GM12878 (cell line): Measurements from ENCODE around the gene TM4SF18. TPM values are rescaled to one million over a fixed set of nuclear protein-coding genes. Genes with fewer than 3 reads are reported as not detected.

Source experiments
- ATAC-seq: fragments of 200-7000 bp; cut with Tn5 transposase; 3 replicates; pipeline ENCODE4 v1.9.1; 2020; ENCODE audit warnings: mild to moderate bottlenecking, moderate library complexity
- BruUV-seq: library from RNA; stranded (reverse); fragments of 400-500 nt; replicated peaks from 2 replicates; lab custom pipeline; 2021; lab: Mats Ljungman, UMichigan
- CTCF ChIA-PET: fragments of 300-600 bp; sonication (Branson Sonifier 250); formaldehyde crosslinking; extraction: SDS; loops from one replicate; lab custom pipeline; 2021; ENCODE audit warnings: inconsistent platforms; lab: Yijun Ruan, JAX
- POLR2A ChIA-PET: fragments of 350-600 bp; formaldehyde crosslinking; extraction: SDS; loops from one replicate; lab custom pipeline; 2021; ENCODE audit warnings: inconsistent platforms; lab: Charles Lee
- RAD21 ChIA-PET: fragments of 300-600 bp; sonication (Branson Sonifier 250); formaldehyde crosslinking; loops from one replicate; lab custom pipeline; 2023; ENCODE audit warnings: antibody characterized with exemption; ENCODE audit not compliant: unreplicated experiment; lab: Charles Lee
- SMC1A ChIA-PET: fragments of 300-600 bp; sonication (Branson Sonifier 250); formaldehyde crosslinking; loops from one replicate; lab custom pipeline; 2023; ENCODE audit not compliant: unreplicated experiment, uncharacterized antibody; lab: Charles Lee
- DNase-seq: peaks from one replicate; pipeline ENCODE4 v3.0.0-alpha.2; 2011; ENCODE audit warnings: low read depth, low spot score
- FAIRE-seq: peaks from 3 replicates; lab custom pipeline; 2011; peaks lifted over from hg19 to GRCh38; lab: Jason Lieb, UNC
- H2AFZ ChIP-seq: 2 replicates; pipeline ENCODE4 v1.6.0; 2011; ENCODE audit warnings: low read depth, low read length, control low read depth; ENCODE audit not compliant: control insufficient read depth
- H3K27ac ChIP-seq: 2 replicates; pipeline ENCODE4 v1.5.1; 2011; ENCODE audit warnings: control low read depth; ENCODE audit not compliant: control insufficient read depth, insufficient read depth
- H3K27me3 ChIP-seq, 2 experiments: replicated peaks in 1 of 2; 2 replicates each; pipeline versions ENCODE4 v1.6.0 to v1.6.1; 2011; ENCODE audit warnings: low read length in 1 of 2; ENCODE audit not compliant: control insufficient read depth in 2 of 2, insufficient read depth in 2 of 2
- H3K36me3 ChIP-seq, 2 experiments: 2 replicates each; pipeline ENCODE4 v1.5.1; 2011; ENCODE audit warnings: low read length in 1 of 2; ENCODE audit not compliant: control insufficient read depth in 2 of 2, insufficient read depth in 2 of 2
- H3K4me1 ChIP-seq: 2 replicates; pipeline ENCODE4 v1.6.1; 2011; ENCODE audit warnings: mild to moderate bottlenecking, low read length, moderate library complexity, mixed read lengths; ENCODE audit not compliant: control insufficient read depth, insufficient read depth
- H3K4me2 ChIP-seq: 2 replicates; pipeline ENCODE4 v1.6.0; 2011; ENCODE audit warnings: control low read depth; ENCODE audit not compliant: control insufficient read depth, insufficient read depth
- H3K4me3 ChIP-seq: fragments of 200-600 bp; sonication (generic); 2 replicates; pipeline ENCODE4 v1.5.1; 2016
- H3K79me2 ChIP-seq: 2 replicates; pipeline ENCODE4 v1.6.0; 2011; ENCODE audit warnings: low read length; ENCODE audit not compliant: control insufficient read depth, insufficient read depth
- H3K9ac ChIP-seq: 2 replicates; pipeline ENCODE4 v1.8.0; 2011; ENCODE audit warnings: low read length, control low read depth, mixed read lengths; ENCODE audit not compliant: control insufficient read depth, insufficient read depth
- H3K9me3 ChIP-seq: replicated peaks from 3 replicates; pipeline ENCODE4 v1.5.1; 2011; ENCODE audit warnings: mild to moderate bottlenecking, low read length; ENCODE audit not compliant: control insufficient read depth, insufficient read depth
- H4K20me1 ChIP-seq: 2 replicates; pipeline ENCODE4 v1.6.0; 2011; ENCODE audit not compliant: control insufficient read depth, insufficient read depth
- ATF2 ChIP-seq: IDR thresholded peaks from 2 replicates; pipeline ENCODE4 v1.6.1; 2012; ENCODE audit warnings: low read length, inconsistent platforms
- ATF3 ChIP-seq: IDR thresholded peaks from 2 replicates; pipeline ENCODE4 v1.6.1; 2011; ENCODE audit warnings: low read depth, mild to moderate bottlenecking, low read length, moderate library complexity, borderline replicate concordance; ENCODE audit errors: extremely low read depth
- CEBPB ChIP-seq, 2 experiments: fragments of 150-350 bp in 1 of 2; IDR thresholded peaks; 2 replicates each; pipeline ENCODE4 v1.6.1; 2012 to 2014; ENCODE audit warnings: low read depth in 2 of 2, low read length in 2 of 2, borderline replicate concordance in 1 of 2, inconsistent platforms in 1 of 2
- CREM ChIP-seq: IDR thresholded peaks from 2 replicates; pipeline ENCODE4 v1.6.1; 2014; ENCODE audit warnings: antibody characterized with exemption, low read depth
- DPF2 ChIP-seq: fragments of 450-650 bp; IDR thresholded peaks from 2 replicates; pipeline ENCODE4 v1.6.1; 2017; ENCODE audit warnings: mild to moderate bottlenecking
- FOXM1 ChIP-seq: IDR thresholded peaks from 2 replicates; pipeline ENCODE4 v1.6.1; 2012; ENCODE audit warnings: low read depth, mild to moderate bottlenecking, inconsistent platforms, low read length, moderate library complexity
- JUNB ChIP-seq: IDR thresholded peaks from 2 replicates; pipeline ENCODE4 v1.6.1; 2016; ENCODE audit warnings: antibody characterized with exemption, mild to moderate bottlenecking
- JUND ChIP-seq: IDR thresholded peaks from 2 replicates; pipeline ENCODE4 v1.6.1; 2012; ENCODE audit warnings: low read depth, mild to moderate bottlenecking, low read length, improper control_type of control experiment, moderate library complexity
- MTA3 ChIP-seq: IDR thresholded peaks from 2 replicates; pipeline ENCODE4 v1.6.1; 2012; ENCODE audit warnings: low read length, inconsistent platforms, borderline replicate concordance
- MXI1 ChIP-seq: fragments of 150-350 bp; IDR thresholded peaks from 2 replicates; pipeline ENCODE4 v1.6.1; 2011; ENCODE audit warnings: low read depth, mild to moderate bottlenecking, inconsistent platforms, low read length, improper control_type of control experiment
- NBN ChIP-seq: fragments of 450-650 bp; IDR thresholded peaks from 2 replicates; pipeline ENCODE4 v1.6.1; 2016
- NFXL1 ChIP-seq: fragments of 450-650 bp; IDR thresholded peaks from 2 replicates; pipeline ENCODE4 v1.6.1; 2017; ENCODE audit warnings: antibody characterized with exemption, mild to moderate bottlenecking, borderline replicate concordance
- PAX8 ChIP-seq: fragments of 450-650 bp; IDR thresholded peaks from 2 replicates; pipeline ENCODE4 v1.6.1; 2017; ENCODE audit warnings: mild to moderate bottlenecking, moderate library complexity
- PML ChIP-seq: IDR thresholded peaks from 2 replicates; pipeline ENCODE4 v1.6.1; 2012; ENCODE audit warnings: low read length, inconsistent platforms
- POLR2AphosphoS5 ChIP-seq: IDR thresholded peaks from 2 replicates; pipeline ENCODE4 v1.6.1; 2011; ENCODE audit warnings: mild to moderate bottlenecking, low read length, inconsistent platforms
- PRDM15 ChIP-seq: fragments of 450-650 bp; formaldehyde crosslinking; IDR thresholded peaks from 2 replicates; pipeline ENCODE4 v1.4.0; 2020; ENCODE audit warnings: mild to moderate bottlenecking, moderate library complexity
- RELA ChIP-seq: fragments of 450-650 bp; IDR thresholded peaks from 2 replicates; pipeline ENCODE4 v1.8.0; 2014; ENCODE audit warnings: borderline replicate concordance; ENCODE audit not compliant: partially characterized antibody
- RUNX3 ChIP-seq: IDR thresholded peaks from 2 replicates; pipeline ENCODE4 v1.6.1; 2012; ENCODE audit warnings: low read length, inconsistent platforms
- SIX5 ChIP-seq: IDR thresholded peaks from 2 replicates; pipeline ENCODE4 v1.6.1; 2011; ENCODE audit warnings: mild to moderate bottlenecking, low read depth, low read length, moderate library complexity; ENCODE audit not compliant: severe bottlenecking
- WRNIP1 ChIP-seq: IDR thresholded peaks from 2 replicates; pipeline ENCODE4 v1.6.1; 2011; ENCODE audit warnings: low read depth, low read length, improper control_type of control experiment, borderline replicate concordance
- ZNF207 ChIP-seq: fragments of 450-650 bp; IDR thresholded peaks from 2 replicates; pipeline ENCODE4 v1.6.1; 2014; ENCODE audit warnings: antibody characterized with exemption, mild to moderate bottlenecking, borderline replicate concordance
- WGBS: methylation state at CpG from one replicate; pipeline ENCODE4 v1.1.6; 2016; ENCODE audit warnings: low lambda C conversion rate; ENCODE audit not compliant: insufficient replicate concordance, insufficient coverage; ENCODE audit errors: missing lambda C conversion rate; 5-methylcytosine and 5-hydroxymethylcytosine counted together
- in situ Hi-C: fragments of 300-500 bp; cut with MboI; formaldehyde crosslinking; loops from 9 replicates; pipeline ENCODE4 v1.14.3; 2018; ENCODE audit warnings: mixed read lengths
- intact Hi-C: fragments of 100-400 bp; cut with micrococcal nuclease; formaldehyde crosslinking; loops from one replicate; pipeline ENCODE4 v1.14.2; 2022; ENCODE audit not compliant: unreplicated experiment
- polyA plus RNA-seq, 11 experiments: library from polyadenylated mRNA; depleted of rRNA in 4 of 11; unstranded in 6 of 11; stranded (reverse) in 5 of 11; fragments of >200 nt; fragmentation: Nextera tagmentation in 4 of 11; fragmentation: Illumina TruSeq in 1 of 11; extraction: Ambion mirVana in 4 of 11; extraction: Trizol in 1 of 11; gene quantifications; 1 replicate in 1 of 11; 2 replicates in 10 of 11; pipeline versions ENCODE4 v1.2.1 to v1.2.3, GENCODE V29; 2011 to 2016; ENCODE audit warnings: inconsistent platforms in 2 of 11, missing spikeins in 2 of 11, low read depth in 1 of 11
- total RNA-seq, 4 experiments: library from RNA; depleted of rRNA in 3 of 4; stranded (reverse); fragments of >200 nt in 3 of 4; fragmentation: Illumina TruSeq in 1 of 4; extraction: Trizol in 1 of 4; gene quantifications; 2 replicates each; pipeline versions ENCODE4 v1.2.1 to v1.2.3, GENCODE V29; 2013 to 2021

The TM4SF18 gene
- total and polyA plus RNA-seq, 10 of the 15 experiments (the other 5 are each of a cell fraction or from before 2014, with no cell fraction given): 0.01 TPM; not detected in 9

- TF ChIP-seq WRNIP1: no peak
- TF ChIP-seq SIX5: no peak
- no peak for TF ChIP-seq JUND
- no peak for TF ChIP-seq FOXM1
- TF ChIP-seq ATF3: no peak
- no peak for TF ChIP-seq ZNF207
- no peak for TF ChIP-seq JUNB
Observed at GRCh38 chr3:149307435-149307783, 26.0 kb downstream of the TM4SF18 start (continued).

- Histone ChIP-seq H3K27me3 (no peaks in the 10 kb centered on the region), H4K20me1 (no peaks in the 10 kb centered on the region), H3K4me2 (no peak overlapping the region), H3K27ac (no peak overlapping the region), H3K4me3 (no peak overlapping the region), H3K4me1 (no peaks in the 10 kb centered on the region), H3K79me2 (no peaks in the 10 kb centered on the region), H3K9me3 (no peaks in the 10 kb centered on the region; the same call in 2 of the 3 replicates), H3K9ac (no peak overlapping the region), H3K36me3 (no peaks in the 10 kb centered on the region), H2AFZ (no peak overlapping the region)
- intact Hi-C loops (no loop called here), in situ Hi-C loops (no loop called here)
- POLR2A ChIA-PET: interaction anchor here (0.6 kb wide), 1 partner anchor 264 kb away, joined by 3 read pairs; no protein-coding TSS in a partner anchor
- RAD21 ChIA-PET: no interaction called here
- FAIRE-seq (no peak), ATAC-seq (no peak), DNase-seq (no peak)
- BruUV-seq: no TSS peak
- SMC1A ChIA-PET: interaction anchor here (0.7 kb wide), 1 partner anchor 11 kb away, joined by 4 read pairs; no protein-coding TSS in a partner anchor
- CTCF ChIA-PET: no interaction called here
- WGBS: 36% methylated on average over 2 of the region's 2 CpGs
- TF ChIP-seq MXI1: no peak
- no peak for TF ChIP-seq NBN
- TF ChIP-seq DPF2: no peak
- TF ChIP-seq PML: no peak
- no peak for TF ChIP-seq POLR2AphosphoS5
- no peak for TF ChIP-seq ATF2
- TF ChIP-seq PAX8: no peak
- no peak for TF ChIP-seq NFXL1
- TF ChIP-seq RUNX3: no peak
- no peak for TF ChIP-seq RELA
- TF ChIP-seq CREM: no peak
- TF ChIP-seq PRDM15 (CRISPR knock-in tag): no peak
- no peak for TF ChIP-seq MTA3
- TF ChIP-seq CEBPB (IDR thresholded peaks at IDR 0.05; ENCODE audit: borderline replicate concordance in 1 of 2, low read depth in 2 of 2, low read length in 2 of 2): no peak
Observed at GRCh38 chr3:149306751-149307434, 26.5 kb downstream of the TM4SF18 start.
